NCI-H2196 treated with DMSO at 0.1 percent for 48 hours (cell line): ENCODE results near the gene WWC1.
"Not testable (repeated sequence)": the region's sequence is repeated elsewhere in the genome, so short reads cannot be mapped to it uniquely, and the experiment has no call there.

Experiments used
- DNase-seq: peaks from one replicate; lab custom pipeline; 2025; ENCODE audit not compliant: unreplicated experiment; lab: John Stamatoyannopoulos, UW

The WWC1 gene

GRCh38 chr5:168286386-168286785 lies 5.1 kb upstream of the WWC1 start:
- no peak for DNase-seq

DNA sequence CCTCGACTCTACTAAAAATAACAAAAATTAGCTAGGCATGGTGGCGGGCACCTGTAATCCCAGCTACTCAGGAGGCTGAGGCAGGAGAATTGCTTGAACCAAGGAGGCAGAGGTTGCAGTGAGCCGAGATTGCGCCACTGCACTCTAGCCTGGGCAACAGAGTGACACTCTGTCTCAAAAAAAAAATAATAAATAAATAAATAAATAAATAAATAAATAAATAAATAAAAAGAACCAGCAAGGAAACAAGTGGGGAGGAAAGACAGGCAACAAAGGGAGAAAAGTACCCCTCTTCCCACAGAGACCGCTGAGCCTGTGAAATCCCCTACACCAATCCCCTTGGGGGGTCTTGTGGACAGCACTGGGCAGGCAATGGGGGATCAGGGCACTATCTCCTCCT lies 4.6 kb upstream of the WWC1 start:
- DNase-seq: not testable (repeated sequence)

DNA sequence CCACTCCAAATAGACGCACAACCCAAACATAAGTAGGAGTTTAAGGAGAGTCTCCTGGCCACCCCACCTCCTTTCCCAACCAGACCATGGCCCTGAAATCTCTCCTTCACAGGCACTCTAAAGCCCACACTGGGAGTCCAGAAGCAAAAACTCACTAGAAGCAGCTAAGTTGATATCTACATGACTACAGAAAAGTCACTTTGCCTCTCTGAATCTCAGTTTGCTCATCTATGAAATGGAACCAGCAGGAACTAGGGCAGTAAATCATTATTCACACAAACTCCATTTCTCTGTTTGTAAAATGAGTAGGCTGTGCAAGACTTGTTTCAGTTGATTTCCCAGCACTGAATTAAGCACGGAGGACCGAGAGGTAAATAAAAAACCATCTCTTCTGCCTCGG lies 4.1 kb upstream of the WWC1 start:
- no peak for DNase-seq

DNA sequence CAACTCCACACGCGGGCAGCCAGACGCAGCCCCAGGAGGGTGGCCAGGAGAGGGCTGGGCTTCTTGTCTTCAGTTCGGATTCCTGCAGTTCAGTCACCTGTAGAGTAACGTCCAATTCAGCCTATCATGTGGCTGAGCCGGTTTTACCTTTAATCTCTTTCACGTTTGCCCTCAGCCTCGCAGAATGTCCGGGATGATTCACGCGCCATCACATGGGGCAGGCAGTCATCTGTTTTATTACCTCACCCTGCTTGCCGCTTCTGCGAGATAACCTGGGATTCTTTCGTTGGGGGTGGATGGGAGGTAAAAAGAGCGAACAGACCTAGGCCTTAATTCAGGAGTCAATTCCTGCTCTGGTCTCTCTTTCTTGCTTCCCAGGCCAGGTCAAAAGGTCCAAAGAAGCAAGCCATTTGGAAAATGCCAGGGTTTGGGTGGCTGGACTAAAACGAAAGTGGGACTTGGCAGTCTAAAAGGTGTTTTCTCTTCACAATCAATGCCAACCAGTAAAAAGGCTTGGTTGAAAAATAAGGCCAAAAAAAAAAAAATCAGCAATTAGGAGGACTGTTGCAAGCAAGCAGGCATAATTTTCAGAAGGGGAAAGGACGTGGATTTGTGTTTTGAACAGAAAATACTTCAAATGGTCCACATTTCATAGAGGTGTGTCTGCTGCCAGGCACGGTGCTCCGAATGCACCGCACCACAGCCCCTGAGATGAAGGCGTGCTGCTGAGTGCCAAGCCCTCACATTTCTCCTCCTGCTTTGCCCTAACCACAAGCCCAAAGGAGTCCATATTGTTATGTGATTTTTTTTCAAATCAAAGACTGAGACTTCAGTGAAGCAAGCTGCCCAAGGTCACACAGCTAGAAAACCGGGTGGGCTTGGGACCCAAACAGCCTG lies 2.8 kb upstream of the WWC1 start:
- no peak for DNase-seq

GRCh38 chr5:168290902-168291341 lies 523 bp upstream of the WWC1 start:
- no peak for DNase-seq

DNA sequence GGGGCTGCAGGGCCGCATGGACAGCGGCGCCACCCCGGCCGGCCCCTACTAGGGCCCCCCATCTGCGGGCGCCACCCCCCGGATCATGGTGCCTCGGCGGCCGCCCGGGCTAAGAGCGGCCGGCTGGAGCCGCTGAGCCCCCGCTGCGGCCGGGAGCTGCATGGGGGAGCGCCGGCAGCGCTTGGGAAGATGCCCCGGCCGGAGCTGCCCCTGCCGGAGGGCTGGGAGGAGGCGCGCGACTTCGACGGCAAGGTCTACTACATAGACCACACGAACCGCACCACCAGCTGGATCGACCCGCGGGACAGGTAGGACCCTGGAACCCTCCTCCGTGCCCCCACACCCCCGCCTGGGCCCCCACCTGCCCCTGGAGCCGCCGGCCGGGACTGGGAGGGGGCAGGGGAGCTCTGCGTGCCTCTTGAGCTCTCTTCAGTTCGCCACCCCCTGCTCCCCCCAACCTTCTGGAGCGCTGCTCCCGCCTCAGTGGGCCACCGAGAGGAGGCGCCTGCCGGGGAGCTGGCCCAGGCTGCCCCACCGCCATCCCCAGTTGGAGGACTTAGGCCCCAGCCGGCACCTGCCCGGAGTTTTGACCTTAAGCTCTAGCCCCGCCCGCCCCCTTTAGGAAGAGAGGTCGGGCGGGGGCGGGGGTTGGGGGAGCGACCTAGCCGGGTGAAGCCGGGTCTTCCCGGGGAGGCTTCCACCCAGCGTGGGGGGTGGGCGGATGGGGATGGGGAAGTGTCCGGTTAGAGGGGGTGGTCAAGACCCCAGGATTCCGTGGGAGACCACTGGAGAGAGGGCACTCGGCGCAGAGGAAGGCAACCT lies 730 bp downstream of the WWC1 start:
- no peak for DNase-seq

DNA sequence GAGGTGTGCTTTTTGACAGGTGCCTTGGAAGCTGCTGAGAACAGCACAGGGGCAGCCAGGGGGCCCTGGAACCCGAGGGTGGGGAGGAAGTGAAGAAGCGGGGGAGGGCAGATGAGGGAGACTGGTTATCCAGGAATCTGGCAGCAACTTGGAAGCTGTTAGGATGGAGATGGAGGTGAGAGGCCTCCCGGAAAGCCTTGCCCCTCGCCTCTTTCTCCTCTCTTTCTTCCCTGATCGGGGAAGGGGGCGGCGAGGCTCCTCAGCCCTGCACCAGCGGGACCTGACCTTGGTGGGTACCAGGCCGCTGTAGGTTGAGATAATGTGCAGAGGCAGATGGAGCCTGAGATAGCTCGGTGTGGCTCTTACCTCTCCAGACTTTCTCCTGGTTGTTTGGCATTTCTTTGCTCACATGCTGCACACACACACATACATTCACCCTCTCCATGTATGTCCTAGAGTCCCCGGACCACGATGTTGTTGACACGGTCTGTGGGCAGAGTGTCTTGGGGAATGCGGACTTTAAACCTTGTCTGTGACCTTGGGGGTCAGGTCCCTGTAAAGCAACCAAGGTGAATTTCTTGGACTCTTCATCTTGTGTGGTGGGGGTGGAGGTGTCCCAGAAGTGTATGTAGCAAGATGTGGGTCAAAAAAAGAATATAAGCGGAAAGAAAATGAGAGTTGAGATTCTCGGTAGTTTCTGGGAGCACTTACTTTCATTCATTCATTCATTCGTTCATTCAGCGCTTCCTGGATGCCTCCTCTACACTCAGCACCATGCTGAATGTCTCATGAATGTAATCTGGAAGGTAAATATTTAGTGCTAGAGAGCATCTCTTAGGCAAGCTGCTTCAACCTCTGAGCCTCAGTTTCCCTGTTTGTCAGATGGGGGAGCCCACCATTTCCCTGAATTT lies 1.6 kb downstream of the WWC1 start:
- no peak for DNase-seq

GRCh38 chr5:168295574-168296201 lies 4.2 kb downstream of the WWC1 start:
- no peak for DNase-seq

DNA sequence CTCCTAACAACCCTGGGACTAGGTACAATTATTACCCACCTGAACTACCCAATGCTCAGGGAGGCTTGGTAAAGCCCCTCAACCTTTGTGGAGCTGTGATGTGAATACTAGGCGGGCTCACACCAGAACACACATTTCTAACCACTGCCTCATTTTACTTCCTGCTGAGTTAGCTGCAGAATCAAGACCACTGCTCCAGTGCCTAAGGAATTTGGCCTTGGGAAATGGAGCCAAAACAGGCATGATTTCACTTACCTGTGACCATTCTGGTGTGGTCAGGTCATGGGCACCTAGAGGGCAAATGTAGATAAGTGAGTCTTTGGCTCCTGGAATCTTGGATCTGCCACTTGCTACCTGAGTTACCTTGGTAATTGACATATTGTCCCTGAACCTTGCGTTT lies 5.2 kb downstream of the WWC1 start:
- DNase-seq: no peak

DNA sequence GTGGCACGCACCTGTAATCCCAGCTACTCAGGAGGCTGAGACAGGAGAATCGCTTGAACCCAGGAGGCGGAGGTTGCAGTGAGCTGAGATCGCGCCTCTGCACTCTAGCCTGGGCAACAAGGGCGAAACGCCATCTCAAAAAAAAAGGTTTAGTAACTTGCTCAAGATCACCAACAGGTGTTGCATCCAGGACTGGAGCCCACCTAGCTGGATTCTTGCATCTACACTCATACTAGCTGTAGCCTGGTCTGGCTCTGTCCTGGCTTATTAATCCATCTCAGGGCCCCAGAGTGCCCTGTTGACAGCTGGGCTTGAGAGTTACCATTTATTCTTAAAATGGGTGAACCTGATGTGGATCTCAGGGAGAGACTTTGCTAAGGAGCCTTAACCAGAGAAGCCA lies 7.5 kb downstream of the WWC1 start:
- DNase-seq: no peak

DNA sequence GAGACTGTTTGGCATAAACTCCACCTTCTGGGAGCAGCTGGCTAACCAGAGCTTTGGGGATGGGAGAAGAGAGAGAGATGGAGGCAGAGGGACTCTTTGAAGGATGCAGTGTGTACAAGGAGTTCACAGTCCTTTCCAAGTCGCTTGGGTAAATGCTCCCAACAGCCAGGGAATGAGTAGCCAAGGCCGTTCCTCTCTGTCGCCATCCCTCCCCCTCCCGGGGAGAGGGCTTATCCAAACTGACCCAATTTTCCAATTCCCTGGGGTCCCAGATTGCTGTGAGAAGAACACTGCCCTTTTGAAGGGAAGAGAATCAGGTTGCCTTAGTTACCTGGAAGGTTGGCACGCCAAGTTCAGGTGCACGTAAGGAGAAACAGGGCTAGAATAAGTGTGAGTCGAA lies 7.9 kb downstream of the WWC1 start:
- DNase-seq: no peak

DNA sequence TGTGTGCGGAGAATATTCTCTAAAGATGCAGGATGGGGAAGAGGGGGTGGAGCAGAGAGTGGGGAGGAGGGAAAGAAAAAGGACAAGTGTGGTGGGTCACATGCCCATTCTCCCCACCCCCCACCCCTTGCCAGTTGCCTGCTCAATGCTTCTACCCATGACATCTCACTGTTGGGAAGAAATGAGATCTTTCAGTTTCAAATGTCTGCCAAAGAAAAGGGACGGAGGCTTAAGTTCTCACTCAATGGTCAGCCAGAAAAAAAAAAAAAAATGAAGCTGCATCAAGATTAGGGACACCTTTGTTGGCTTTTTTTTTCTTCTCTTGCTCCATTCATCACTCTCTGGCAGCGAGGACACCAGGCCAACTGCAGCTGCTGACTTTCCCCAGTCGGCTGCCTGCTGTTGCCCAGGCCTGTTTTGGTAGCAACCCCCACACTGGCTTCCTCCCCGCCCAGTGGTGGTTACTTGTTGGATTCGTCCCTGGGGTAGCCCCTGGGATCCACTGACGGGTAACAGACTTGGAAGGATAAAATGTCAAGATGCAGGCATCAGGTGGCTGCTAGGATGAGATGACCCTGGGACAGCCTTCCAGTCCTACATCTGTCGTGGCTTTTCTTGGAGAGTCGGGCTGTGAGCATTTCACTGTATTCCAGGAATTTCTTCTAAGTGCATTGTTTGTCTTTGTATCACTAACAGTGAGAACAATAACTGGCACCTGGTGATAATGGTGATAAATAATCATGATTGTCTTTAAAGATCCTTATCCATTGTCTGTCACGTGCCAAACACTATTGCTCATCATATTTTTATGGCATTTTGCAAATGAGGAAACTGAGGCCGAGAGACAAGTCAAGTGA lies 9.1 kb downstream of the WWC1 start:
- DNase-seq: peak; percentile 39

- DNase-seq: no peak
Measured at GRCh38 chr5:168301593-168302390, 10.3 kb downstream of the WWC1 start.

DNA sequence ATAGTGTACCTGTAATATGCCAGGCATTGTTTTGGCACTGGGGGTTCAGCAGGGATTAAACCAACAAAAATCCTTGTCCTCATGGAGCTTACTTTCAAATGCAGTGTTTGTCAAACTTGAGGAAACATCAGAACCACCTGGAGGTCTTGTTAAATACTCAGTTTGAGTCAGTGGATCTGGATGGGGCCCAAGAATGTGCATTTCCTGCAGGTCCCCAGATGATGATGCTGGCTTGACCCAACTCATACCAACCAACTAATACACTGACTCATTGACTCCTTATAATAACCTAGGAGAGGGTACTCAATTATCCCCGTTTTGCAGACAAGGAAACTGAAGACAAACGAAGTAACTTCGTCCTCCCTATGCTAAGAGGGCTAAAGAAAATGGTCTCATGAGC lies 11.3 kb downstream of the WWC1 start:
- no peak for DNase-seq

GRCh38 chr5:168303393-168304025 lies 12.1 kb downstream of the WWC1 start:
- no peak for DNase-seq

GRCh38 chr5:168304349-168304748 lies 12.9 kb downstream of the WWC1 start:
- no peak for DNase-seq

GRCh38 chr5:168305281-168305680 lies 13.8 kb downstream of the WWC1 start:
- DNase-seq: no peak

GRCh38 chr5:168307022-168307421 lies 15.6 kb downstream of the WWC1 start:
- no peak for DNase-seq
